GM19467 (cell line): ENCODE data around the gene C2CD4C.
"Not testable (repeated sequence)": the region's sequence is repeated elsewhere in the genome, so short reads cannot be mapped to it uniquely, and the experiment has no call there.

Experiments
- ATAC-seq: cut with Tn5 transposase; IDR thresholded peaks from one replicate; pipeline ENCODE4 v1.9.1; 2021; ENCODE audit warnings: mild to moderate bottlenecking, moderate library complexity; ENCODE audit not compliant: unreplicated experiment

Gene C2CD4C

DNA sequence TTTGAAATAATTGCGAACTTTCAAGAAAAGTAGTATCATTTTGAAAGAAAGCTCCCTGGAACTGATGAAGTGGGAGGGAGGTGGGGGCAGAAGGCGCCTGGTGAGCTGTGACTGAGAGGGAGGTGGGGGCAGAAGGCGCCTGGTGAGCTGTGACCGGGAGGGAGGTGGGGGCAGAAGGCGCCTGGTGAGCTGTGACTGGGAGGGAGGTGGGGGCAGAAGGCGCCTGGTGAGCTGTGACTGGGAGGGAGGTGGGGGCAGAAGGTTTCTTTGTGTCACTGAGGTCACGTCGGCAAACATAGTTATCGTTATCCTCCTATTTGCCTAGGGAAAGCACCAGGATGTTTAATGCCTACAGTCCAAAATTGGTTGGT is 24.2 kb downstream of the C2CD4C start:
- no peak for ATAC-seq

- no peak for ATAC-seq
Measured at GRCh38 chr19:383922-384798, 24.8 kb downstream of the C2CD4C start.

GRCh38 chr19:383040-383439 is 25.9 kb downstream of the C2CD4C start:
- ATAC-seq = no peak

GRCh38 chr19:382578-382977 is 26.4 kb downstream of the C2CD4C start:
- not testable (repeated sequence) for ATAC-seq

DNA sequence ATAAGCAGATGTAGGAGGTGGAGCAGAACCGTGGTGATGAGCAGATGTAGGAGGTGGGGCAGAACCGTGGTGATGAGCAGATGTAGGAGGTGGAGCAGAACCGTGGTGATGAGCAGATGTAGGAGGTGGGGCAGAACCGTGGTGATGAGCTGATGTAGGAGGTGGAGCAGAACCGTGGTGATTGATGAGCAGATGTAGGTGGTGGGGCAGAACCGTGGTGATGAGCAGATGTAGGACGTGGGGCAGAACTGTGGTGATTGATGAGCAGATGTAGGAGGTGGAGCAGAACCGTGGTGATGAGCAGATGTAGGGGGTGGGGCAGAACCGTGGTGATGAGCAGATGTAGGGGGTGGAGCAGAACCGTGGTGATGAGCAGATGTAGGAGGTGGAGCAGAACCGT is 27.0 kb downstream of the C2CD4C start:
- ATAC-seq = not testable (repeated sequence)

- ATAC-seq = not testable (repeated sequence)
Measured at GRCh38 chr19:380618-381219, 28.2 kb downstream of the C2CD4C start.

DNA sequence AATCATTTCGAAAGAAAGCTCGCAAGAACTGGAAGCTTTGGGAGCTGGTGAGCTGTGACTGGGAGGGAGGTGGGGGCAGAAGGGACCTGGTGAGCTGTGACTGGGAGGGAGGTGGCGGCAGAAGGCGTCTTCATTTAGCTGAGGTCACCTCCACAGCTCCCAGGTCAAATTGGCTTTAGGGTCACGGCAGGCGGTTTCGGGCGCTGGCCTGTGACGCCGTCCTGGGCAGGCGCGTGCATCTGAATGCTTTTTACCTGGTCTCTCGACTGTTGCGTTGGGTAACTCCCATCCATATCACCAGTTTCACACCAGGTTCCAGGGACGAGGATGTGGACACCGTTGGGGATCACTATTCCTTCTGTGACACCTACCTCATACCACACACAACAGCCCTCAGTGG is 29.2 kb downstream of the C2CD4C start:
- ATAC-seq = no peak

DNA sequence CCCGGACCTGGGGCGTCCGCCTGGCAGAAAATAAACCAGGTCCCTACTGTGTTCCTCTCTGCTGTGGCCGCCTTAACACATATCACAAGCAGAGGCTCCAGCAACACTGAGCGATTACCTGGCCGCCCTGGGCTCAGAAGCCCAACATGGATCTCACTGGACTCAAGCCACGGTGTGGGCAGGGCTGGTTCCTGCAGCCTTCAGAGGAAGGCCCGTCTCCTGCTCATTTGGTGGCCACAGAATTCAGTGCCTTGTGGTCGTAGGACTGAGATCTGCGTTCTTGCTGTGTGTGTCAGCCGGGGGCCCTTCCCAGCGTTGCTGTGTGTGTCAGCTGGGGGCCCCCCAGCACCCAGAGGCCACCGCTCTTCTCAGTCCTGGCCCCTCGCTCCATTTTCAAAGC is 30.2 kb downstream of the C2CD4C start:
- ATAC-seq = no peak

DNA sequence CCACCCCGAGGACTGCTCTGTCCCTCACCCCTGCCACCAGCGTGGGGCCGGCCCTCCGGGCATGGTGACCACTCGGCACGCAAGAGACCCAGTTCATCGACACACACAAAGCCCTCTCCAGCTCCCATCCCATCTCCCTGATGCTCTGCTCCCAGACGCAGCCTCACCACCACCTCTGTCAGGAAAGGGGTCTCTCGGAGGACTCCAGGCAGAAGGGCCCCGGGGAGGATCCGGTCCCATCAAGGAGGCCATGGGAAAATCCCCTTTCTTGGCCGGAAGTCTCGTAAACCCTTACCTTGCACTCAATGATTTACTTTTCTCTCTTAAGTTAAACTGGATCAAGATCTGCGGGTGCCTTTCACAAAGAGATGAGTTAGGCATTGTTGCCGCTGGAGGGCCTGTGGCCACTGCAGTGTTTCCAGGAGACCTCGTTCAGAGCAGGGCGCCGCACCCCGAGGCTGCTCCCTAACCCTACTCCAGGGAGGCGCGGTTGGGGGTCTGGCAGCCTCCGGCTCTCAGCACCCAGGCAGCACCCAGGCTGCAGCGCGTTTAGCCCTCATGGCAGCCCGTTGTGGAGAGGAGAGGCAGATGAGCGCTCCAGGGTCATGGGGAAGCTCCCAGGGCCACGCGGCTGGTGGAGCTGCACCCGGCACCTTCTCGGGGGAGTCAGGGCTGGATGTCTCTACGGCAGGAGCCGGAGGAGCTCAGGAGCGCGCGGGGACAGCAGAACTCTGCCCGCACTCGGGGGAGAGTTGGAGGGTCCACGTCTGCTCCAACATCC is 31.0 kb downstream of the C2CD4C start:
- no peak for ATAC-seq

DNA sequence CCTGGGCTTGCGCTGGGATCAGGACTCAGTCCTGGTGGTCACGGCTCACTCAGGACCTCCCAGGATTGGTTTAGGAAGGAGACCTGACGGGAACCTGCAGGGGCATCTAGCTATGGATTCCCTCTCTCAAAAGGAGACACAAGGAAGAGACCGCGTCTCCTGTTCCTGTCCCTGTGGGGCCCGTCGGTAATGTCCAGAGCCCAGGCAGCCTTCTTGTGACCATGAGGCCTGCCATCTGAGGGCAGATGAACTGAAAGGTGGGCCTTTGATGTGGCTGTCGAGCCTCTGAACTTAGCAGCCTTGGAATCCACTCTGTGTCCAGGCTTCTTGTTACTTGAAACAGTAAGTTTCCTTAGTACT is 32.9 kb downstream of the C2CD4C start:
- no peak for ATAC-seq

DNA sequence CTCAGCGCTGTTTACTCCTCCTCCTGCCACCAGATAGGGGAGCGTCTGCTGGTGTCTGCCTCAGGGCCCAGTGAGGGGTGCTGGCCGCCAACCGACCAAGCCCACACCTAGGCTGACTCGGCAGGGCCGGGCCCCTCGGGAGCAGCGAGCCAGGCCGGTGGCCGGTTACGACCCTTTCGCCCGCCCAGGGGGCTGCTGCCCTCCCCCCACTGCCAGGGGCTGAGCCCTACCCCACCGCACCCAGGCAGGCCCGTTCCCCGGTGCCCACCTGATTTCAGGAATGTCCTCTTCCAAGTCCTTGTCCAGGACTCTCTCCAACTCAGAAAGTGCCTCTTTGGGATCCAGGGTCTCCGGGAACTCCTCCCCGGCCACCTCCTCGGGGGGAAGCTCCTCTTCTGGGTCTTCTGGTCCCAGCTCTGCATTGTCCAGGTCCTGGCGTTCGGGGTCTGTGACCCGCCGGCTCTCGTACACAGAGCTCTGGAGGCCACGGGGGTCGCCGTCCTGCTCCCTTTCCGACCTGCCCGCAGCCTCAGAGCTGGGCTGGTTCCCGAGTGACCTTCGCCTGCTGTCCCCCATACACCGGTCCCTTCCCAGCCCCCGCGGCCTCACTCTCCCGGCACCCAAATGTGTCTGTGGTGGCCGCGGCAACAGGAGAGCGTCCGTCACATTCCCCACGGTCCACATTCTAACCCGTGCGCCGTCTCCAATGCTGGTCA is 33.4 kb downstream of the C2CD4C start:
- no peak for ATAC-seq

GRCh38 chr19:374886-375235 is 34.1 kb downstream of the C2CD4C start:
- ATAC-seq = no peak

DNA sequence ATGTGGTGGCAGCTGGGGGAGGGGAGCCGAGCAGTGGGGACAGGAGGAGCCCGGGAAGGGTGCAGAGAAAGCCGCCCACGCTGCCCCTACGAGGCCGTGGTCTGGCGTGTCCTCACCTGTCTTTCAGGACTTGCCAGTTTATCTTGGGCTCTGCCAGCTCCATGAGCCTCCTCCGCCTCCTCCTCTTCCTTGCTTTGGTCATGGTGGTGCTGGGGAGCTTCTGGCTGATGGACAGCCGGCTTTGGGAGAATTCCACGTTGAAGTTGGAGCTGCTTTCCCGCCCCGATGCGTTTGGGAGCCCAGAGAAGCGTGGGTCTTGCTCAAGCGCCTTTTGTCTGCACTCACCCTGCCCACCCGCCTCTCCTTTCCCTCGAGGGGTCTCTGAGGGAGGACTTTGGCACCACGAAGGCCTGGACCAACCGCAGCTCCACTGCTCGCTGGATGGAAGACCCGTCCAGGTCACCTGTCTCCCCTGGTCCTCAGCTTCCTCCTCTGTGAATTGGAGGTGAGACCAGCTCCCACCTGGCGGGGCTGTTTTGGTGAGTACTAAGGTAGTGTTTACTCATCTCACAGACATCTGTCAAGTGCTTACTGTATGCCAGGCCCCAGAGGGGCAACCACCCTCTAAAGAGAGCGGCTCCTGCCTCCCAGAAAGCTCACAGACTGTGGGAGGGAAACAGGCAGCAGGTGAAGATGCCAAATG is 34.6 kb downstream of the C2CD4C start:
- ATAC-seq = no peak

GRCh38 chr19:373391-374182 is 35.4 kb downstream of the C2CD4C start:
- ATAC-seq = no peak

DNA sequence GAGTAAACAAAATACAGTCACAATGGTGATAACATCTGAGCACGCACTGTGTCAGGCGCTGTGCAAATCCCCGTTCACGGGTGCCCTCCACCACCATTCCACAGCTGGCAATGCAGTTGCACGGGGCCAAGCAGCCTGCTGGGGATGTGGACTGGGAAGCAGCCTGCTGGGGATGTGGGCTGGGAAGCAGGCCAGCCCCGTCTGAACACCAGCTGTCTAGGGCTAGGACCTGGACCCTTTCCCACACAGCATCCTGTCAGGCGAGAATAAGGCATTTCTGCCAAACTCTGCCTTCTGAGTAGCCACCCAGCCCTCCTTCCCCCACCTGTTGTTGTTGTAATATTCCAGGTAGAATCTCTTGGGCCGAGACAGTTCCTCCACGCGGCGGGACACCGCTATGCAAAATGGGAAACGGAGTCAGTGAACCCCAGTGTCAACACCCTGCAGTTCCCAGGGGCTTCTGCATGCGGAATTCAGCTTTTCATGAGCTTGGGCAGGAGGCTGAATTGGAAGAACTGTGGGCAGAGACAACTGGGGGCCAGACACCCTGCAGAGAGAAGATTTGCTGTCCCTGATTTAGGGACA is 36.5 kb downstream of the C2CD4C start:
- no peak for ATAC-seq

- ATAC-seq = no peak
Measured at GRCh38 chr19:371501-372168, 37.3 kb downstream of the C2CD4C start.

DNA sequence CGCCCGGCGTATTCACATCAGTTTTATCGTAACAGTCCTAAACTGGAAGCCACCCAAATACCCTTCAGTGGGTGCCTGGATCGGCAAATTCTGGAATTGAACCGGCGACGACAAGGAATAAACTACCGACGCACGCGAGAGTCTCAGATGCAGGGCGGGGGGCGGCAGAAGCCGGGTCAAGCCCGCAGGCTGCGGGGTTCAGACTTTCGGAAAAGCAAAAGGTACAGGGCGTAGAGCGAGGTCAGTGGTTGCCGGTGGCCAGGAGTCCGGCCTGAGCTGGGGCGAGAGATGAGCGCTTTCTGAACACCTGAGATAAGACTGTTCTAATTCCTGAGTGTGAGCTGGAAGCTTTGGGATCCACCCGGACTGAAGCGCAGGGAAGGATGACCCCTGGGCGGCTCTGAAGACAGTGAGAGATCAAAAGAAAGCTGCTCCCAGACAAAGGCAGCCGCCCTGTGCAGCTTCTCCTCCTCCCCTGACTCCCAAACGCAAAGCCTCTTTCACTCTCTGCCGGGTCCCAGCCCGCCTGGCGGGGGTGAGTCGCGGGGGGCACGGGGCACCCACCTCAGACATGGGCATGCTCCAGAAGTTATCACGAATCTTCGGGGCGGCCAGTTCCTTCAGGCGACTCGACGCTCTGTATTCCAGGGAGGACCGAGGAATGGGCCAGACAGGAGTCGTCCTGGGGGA is 38.2 kb downstream of the C2CD4C start:
- no peak for ATAC-seq

- no peak for ATAC-seq
Measured at GRCh38 chr19:369876-370275, 39.1 kb downstream of the C2CD4C start.
